Liver (tissue), 9 donors: ENCODE results near the gene MGME1. TPM values are rescaled to one million over a fixed set of nuclear protein-coding genes. Genes with fewer than 3 reads are reported as not detected.

Experiments used
- DNase-seq: peaks from one replicate; pipeline ENCODE4 v3.0.0-alpha.2; 2017; ENCODE audit warnings: low spot score
- H3K27ac ChIP-seq, 2 donors: one replicate each; pipeline ENCODE4 v1.7.0; 2013; ENCODE audit warnings: inconsistent platforms in 2 of 2, low read length in 2 of 2, control low read depth in 1 of 2, low read depth in 1 of 2, mild to moderate bottlenecking in 1 of 2
- H3K27me3 ChIP-seq, 4 donors: one replicate each; pipeline versions ENCODE4 v1.6.1 to v1.7.0; 2013; ENCODE audit warnings: low read length in 3 of 4, inconsistent platforms in 1 of 4, mild to moderate bottlenecking in 1 of 4, moderate library complexity in 1 of 4; ENCODE audit not compliant: control insufficient read depth in 4 of 4, insufficient read depth in 4 of 4
- H3K36me3 ChIP-seq, 4 donors: one replicate each; pipeline versions ENCODE4 v1.6.1 to v1.7.0; 2013; ENCODE audit warnings: low read length in 3 of 4, mild to moderate bottlenecking in 3 of 4, low read depth in 1 of 4, moderate library complexity in 1 of 4; ENCODE audit not compliant: control insufficient read depth in 4 of 4, insufficient read depth in 3 of 4
- H3K4me1 ChIP-seq, 4 donors: one replicate each; pipeline versions ENCODE4 v1.6.1 to v1.7.0; 2013; ENCODE audit warnings: low read length in 3 of 4, mild to moderate bottlenecking in 3 of 4, moderate library complexity in 1 of 4; ENCODE audit not compliant: control insufficient read depth in 4 of 4, insufficient read depth in 4 of 4
- H3K4me3 ChIP-seq, 3 donors: one replicate each; pipeline versions ENCODE4 v1.6.1 to v1.7.0; 2013; ENCODE audit warnings: low read length in 3 of 3, control low read depth in 1 of 3, low read depth in 1 of 3, mild to moderate bottlenecking in 1 of 3
- H3K9ac ChIP-seq, 2 donors: one replicate each; pipeline ENCODE4 v1.7.0; 2013; ENCODE audit warnings: low read length in 2 of 2, mild to moderate bottlenecking in 2 of 2, moderate library complexity in 2 of 2, control low read depth in 1 of 2, low read depth in 1 of 2
- H3K9me3 ChIP-seq, 4 donors: one replicate each; pipeline versions ENCODE4 v1.6.1 to v1.7.0; 2013; ENCODE audit warnings: low read length in 3 of 4; ENCODE audit not compliant: control insufficient read depth in 4 of 4
- ATF3 ChIP-seq: IDR thresholded peaks from 2 replicates; pipeline ENCODE4 v1.6.1; 2016; ENCODE audit warnings: antibody characterized with exemption
- CTCF ChIP-seq: fragments of 150-350 bp; IDR thresholded peaks from 2 replicates; pipeline ENCODE4 v1.5.1; 2017; ENCODE audit warnings: improper control_type of control experiment, low read depth, low read length; ENCODE audit not compliant: missing input control
- EGR1 ChIP-seq, 2 donors: IDR thresholded peaks; 2 replicates each; pipeline ENCODE4 v1.6.1; 2016 to 2018; ENCODE audit warnings: antibody characterized with exemption in 2 of 2, low read depth in 2 of 2
- FOXA1 ChIP-seq: IDR thresholded peaks from 2 replicates; pipeline ENCODE4 v1.6.1; 2016; ENCODE audit warnings: antibody characterized with exemption
- FOXA2 ChIP-seq: IDR thresholded peaks from 2 replicates; pipeline ENCODE4 v1.6.1; 2016; ENCODE audit warnings: antibody characterized with exemption
- GABPA ChIP-seq, 2 donors: IDR thresholded peaks in 1 of 2; conservative IDR thresholded peaks in 1 of 2; 2 replicates each; pipeline ENCODE4 v1.6.1; 2016; ENCODE audit warnings: antibody characterized with exemption in 2 of 2, mild to moderate bottlenecking in 1 of 2, moderate library complexity in 1 of 2
- HNF4A ChIP-seq, 2 donors: conservative IDR thresholded peaks; 2 replicates each; pipeline ENCODE4 v1.6.1; 2016; ENCODE audit warnings: antibody characterized with exemption in 2 of 2, mild to moderate bottlenecking in 2 of 2
- HNF4G ChIP-seq: IDR thresholded peaks from 2 replicates; pipeline ENCODE4 v1.6.1; 2016; ENCODE audit warnings: antibody characterized with exemption
- JUND ChIP-seq, 2 donors: IDR thresholded peaks; 2 replicates each; pipeline ENCODE4 v1.6.1; 2016; ENCODE audit warnings: antibody characterized with exemption in 2 of 2
- MAX ChIP-seq: IDR thresholded peaks from 2 replicates; pipeline ENCODE4 v1.6.1; 2016; ENCODE audit warnings: antibody characterized with exemption
- NR2F2 ChIP-seq: IDR thresholded peaks from 2 replicates; pipeline ENCODE4 v1.6.1; 2016; ENCODE audit warnings: antibody characterized with exemption
- RAD21 ChIP-seq, 2 donors: IDR thresholded peaks; 2 replicates each; pipeline ENCODE4 v1.6.1; 2016; ENCODE audit warnings: antibody characterized with exemption in 2 of 2, mild to moderate bottlenecking in 2 of 2
- REST ChIP-seq: IDR thresholded peaks from 2 replicates; pipeline ENCODE4 v1.6.1; 2016; ENCODE audit warnings: antibody characterized with exemption, mild to moderate bottlenecking
- RXRA ChIP-seq, 2 donors: IDR thresholded peaks; 2 replicates each; pipeline ENCODE4 v1.6.1; 2017 to 2018; ENCODE audit warnings: antibody characterized with exemption in 2 of 2, mild to moderate bottlenecking in 1 of 2
- SP1 ChIP-seq: IDR thresholded peaks from 2 replicates; pipeline ENCODE4 v1.6.1; 2018; ENCODE audit warnings: antibody characterized with exemption, mild to moderate bottlenecking
- TAF1 ChIP-seq: conservative IDR thresholded peaks from 2 replicates; pipeline ENCODE4 v1.6.1; 2016; ENCODE audit warnings: antibody characterized with exemption, mild to moderate bottlenecking
- YY1 ChIP-seq: IDR thresholded peaks from 2 replicates; pipeline ENCODE4 v1.6.1; 2016; ENCODE audit warnings: antibody characterized with exemption, mild to moderate bottlenecking
- ZBTB33 ChIP-seq: IDR thresholded peaks from 2 replicates; pipeline ENCODE4 v1.6.1; 2016; ENCODE audit warnings: antibody characterized with exemption
- WGBS: extraction: QIAGEN DNeasy Blood & Tissue Kit; methylation state at CpG from one replicate; pipeline ENCODE4 v1.1.7; 2013; 5-methylcytosine and 5-hydroxymethylcytosine counted together
- polyA plus RNA-seq, 2 donors: library from polyadenylated mRNA; stranded (reverse) in 1 of 2; unstranded in 1 of 2; fragments of 200-250 nt in 1 of 2; fragments of >200 nt in 1 of 2; fragmentation: Nextera tagmentation in 1 of 2; extraction: Ambion mirVana in 1 of 2; gene quantifications; one replicate each; pipeline versions ENCODE4 v1.2.1 to v1.2.3, GENCODE V29; 2013 to 2015
- total RNA-seq, 2 donors: library from RNA; depleted of rRNA; stranded (reverse); fragments of >200 nt; gene quantifications; one replicate each; pipeline ENCODE4 v1.2.3, GENCODE V29; 2014
- donor health status: healthy.
- donor health status: healthy.
- donor health status: healthy.
- donor health status: healthy.
- donor health status: healthy.

Gene MGME1
- total and polyA plus RNA-seq, 4 donors, result 4.2 to 26.8 (median 6.7) TPM

- WGBS, result 77% methylated on average over 6 of the region's 6 CpGs
- TF ChIP-seq HNF4A (conservative IDR thresholded peaks at IDR 0.05) (no peak), ATF3 (no peak), EGR1 (IDR thresholded peaks at IDR 0.05; ENCODE audit: low read depth in 2 of 2) (no peak), RXRA (IDR thresholded peaks at IDR 0.05) (no peak), YY1 (no peak), FOXA1 (no peak), RAD21 (IDR thresholded peaks at IDR 0.05) (no peak), REST (no peak), JUND (IDR thresholded peaks at IDR 0.05) (no peak), ZBTB33 (no peak), FOXA2 (no peak), NR2F2 (no peak), HNF4G (no peak), CTCF (no peak), GABPA (IDR thresholded peaks at IDR 0.05 in 1 of 2, conservative IDR thresholded peaks at IDR 0.05 in 1 of 2) (no peak), MAX (no peak), TAF1 (no peak), SP1 (no peak)
- H3K27me3 ChIP-seq, result no peaks in the 10 kb centered on the region
These were observed 22.0 kb upstream of the MGME1 start for GRCh38 chr20:17946572-17947473.

More at GRCh38 chr20:17946572-17947473, 22.0 kb upstream of the MGME1 start:
- Histone ChIP-seq H3K9ac (no peak overlapping the region), H3K4me1 (peaks cover 0 to 3% (median 0%) of the 10 kb centered on the region in 4 donors), H3K36me3 (peaks cover 8 to 76% (median 64%) of the 10 kb centered on the region in 4 donors), H3K4me3 (no peak overlapping the region), H3K27ac (no peak overlapping the region), H3K9me3 (no peaks in the 10 kb centered on the region)
- no peak for DNase-seq
